Keratinocyte (primary cell): ENCODE data around the gene PLB1. TPM values are rescaled to one million over a fixed set of nuclear protein-coding genes. Genes with fewer than 3 reads are reported as not detected.

Experiments used
- DNase-seq: peaks from one replicate; pipeline ENCODE4 v3.0.0-alpha.2; 2011; ENCODE audit warnings: low read depth, missing footprints, low spot score
- FAIRE-seq: peaks from 2 replicates; lab custom pipeline; 2011; peaks lifted over from hg19 to GRCh38; lab: Jason Lieb, UNC
- H2AFZ ChIP-seq: 2 replicates; pipeline ENCODE4 v1.6.0; 2012; ENCODE audit warnings: low read length, control low read depth, inconsistent platforms; ENCODE audit not compliant: control insufficient read depth
- H3K27ac ChIP-seq: 2 replicates; pipeline ENCODE4 v1.5.1; 2011; ENCODE audit warnings: low read length; ENCODE audit not compliant: control insufficient read depth, insufficient read depth
- H3K27me3 ChIP-seq: 3 replicates; pipeline ENCODE4 v1.6.0; 2011; ENCODE audit warnings: low read length; ENCODE audit not compliant: control insufficient read depth, insufficient read depth; ENCODE audit errors: extremely low read depth
- H3K36me3 ChIP-seq, 2 experiments: 2 replicates in 1 of 2; 3 replicates in 1 of 2; pipeline ENCODE4 v1.5.1; 2011; ENCODE audit warnings: low read length in 2 of 2, mild to moderate bottlenecking in 1 of 2; ENCODE audit not compliant: control insufficient read depth in 2 of 2, insufficient read depth in 2 of 2; ENCODE audit errors: extremely low read depth in 1 of 2
- H3K4me1 ChIP-seq: 3 replicates; pipeline ENCODE4 v1.5.1; 2011; ENCODE audit warnings: low read length; ENCODE audit not compliant: control insufficient read depth, insufficient read depth; ENCODE audit errors: extremely low read depth
- H3K4me2 ChIP-seq: 3 replicates; pipeline ENCODE4 v1.6.0; 2011; ENCODE audit warnings: low read depth, low read length; ENCODE audit not compliant: control insufficient read depth, insufficient read depth; ENCODE audit errors: extremely low read depth
- H3K4me3 ChIP-seq, 3 experiments: fragments of 200-600 bp in 1 of 3; sonication (generic) in 1 of 3; 2 replicates in 2 of 3; 3 replicates in 1 of 3; pipeline ENCODE4 v1.5.1; 2011 to 2016; ENCODE audit warnings: low read length in 3 of 3, mild to moderate bottlenecking in 3 of 3, control low read depth in 2 of 3, inconsistent platforms in 1 of 3, low read depth in 1 of 3, mixed read lengths in 1 of 3, mixed run types in 1 of 3, moderate library complexity in 1 of 3; ENCODE audit not compliant: control insufficient read depth in 2 of 3, insufficient read depth in 2 of 3; ENCODE audit errors: extremely low read depth in 1 of 3
- H3K79me2 ChIP-seq: 2 replicates; pipeline ENCODE4 v1.6.0; 2012; ENCODE audit warnings: low read length; ENCODE audit not compliant: control insufficient read depth, insufficient read depth
- H3K9ac ChIP-seq: 3 replicates; pipeline ENCODE4 v1.6.0; 2011; ENCODE audit warnings: low read length; ENCODE audit not compliant: control insufficient read depth, insufficient read depth; ENCODE audit errors: extremely low read depth
- H3K9me1 ChIP-seq: 3 replicates; pipeline ENCODE4 v1.6.0; 2011; ENCODE audit warnings: low read length; ENCODE audit not compliant: control insufficient read depth, insufficient read depth; ENCODE audit errors: extremely low read depth
- H3K9me3 ChIP-seq: 2 replicates; pipeline ENCODE4 v1.5.1; 2012; ENCODE audit warnings: low read depth, low read length; ENCODE audit not compliant: control insufficient read depth
- H4K20me1 ChIP-seq: 3 replicates; pipeline ENCODE4 v1.6.0; 2011; ENCODE audit warnings: low read length; ENCODE audit not compliant: control insufficient read depth, insufficient read depth; ENCODE audit errors: extremely low read depth
- EZH2 ChIP-seq: IDR thresholded peaks from one replicate; pipeline ENCODE4 v1.6.1; 2012; ENCODE audit warnings: inconsistent platforms, mild to moderate bottlenecking, low read length, moderate library complexity
- dilution Hi-C: fragments of 300-500 bp; cut with MboI; formaldehyde crosslinking; loops from one replicate; pipeline ENCODE4 v1.7.0; 2020; ENCODE audit warnings: low sequenced_read_pairs; ENCODE audit not compliant: extremely low pct_ligation_motif_present
- polyA plus RNA-seq, 5 experiments: library from polyadenylated mRNA; depleted of rRNA in 3 of 5; stranded (reverse) in 3 of 5; stranded (forward) in 1 of 5; unstranded in 1 of 5; fragments of >200 nt; gene quantifications; 1 replicate in 1 of 5; 2 replicates in 3 of 5; 3 replicates in 1 of 5; pipeline versions ENCODE4 v1.2.1 to v1.2.3, GENCODE V29; 2011 to 2012; ENCODE audit warnings: missing spikeins in 2 of 5, low read depth in 1 of 5, low replicate concordance in 1 of 5
- TF ChIP-seq, protein P1 (sequence below), 3 experiments: IDR thresholded peaks in 1 of 3; conservative IDR thresholded peaks in 1 of 3; optimal IDR thresholded peaks in 1 of 3; 2 replicates in 2 of 3; 3 replicates in 1 of 3; pipeline versions ENCODE3 to v1.5.1; 2011; ENCODE audit warnings: low read length in 3 of 3, mild to moderate bottlenecking in 3 of 3, moderate library complexity in 2 of 3, control low read depth in 1 of 3, inconsistent platforms in 1 of 3; ENCODE audit not compliant: insufficient read depth in 2 of 3; ENCODE audit errors: extremely low read depth in 1 of 3

PLB1 gene
- polyA plus RNA-seq, 1 donor (not counting 4 experiments of a cell fraction or from before 2014, with no cell fraction given) = 6.7 TPM

DNA sequence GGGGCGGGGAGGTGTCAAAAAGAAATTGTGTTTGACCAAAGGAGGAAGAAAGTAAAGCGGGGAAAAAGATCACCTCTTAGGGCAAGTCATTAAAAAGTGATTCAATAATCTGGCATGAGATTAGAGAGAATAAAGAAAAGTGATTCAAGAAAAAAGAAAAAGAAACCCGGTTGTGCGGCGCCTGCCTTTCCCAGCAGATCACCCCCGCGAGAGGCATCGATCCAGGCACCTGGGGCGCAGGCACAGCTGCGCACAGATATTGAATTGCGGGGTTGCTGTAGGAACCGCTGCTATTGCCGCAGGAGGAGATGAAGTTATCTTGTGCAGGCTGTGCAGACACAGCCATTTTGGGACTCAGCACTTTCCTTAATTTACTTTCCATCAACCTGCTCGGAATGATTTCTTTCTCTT, 71.2 kb downstream of the PLB1 start:
- peak overlapping the region; percentile 36 to 83 (median 80) for H3K4me3 ChIP-seq
- no peak for FAIRE-seq

DNA sequence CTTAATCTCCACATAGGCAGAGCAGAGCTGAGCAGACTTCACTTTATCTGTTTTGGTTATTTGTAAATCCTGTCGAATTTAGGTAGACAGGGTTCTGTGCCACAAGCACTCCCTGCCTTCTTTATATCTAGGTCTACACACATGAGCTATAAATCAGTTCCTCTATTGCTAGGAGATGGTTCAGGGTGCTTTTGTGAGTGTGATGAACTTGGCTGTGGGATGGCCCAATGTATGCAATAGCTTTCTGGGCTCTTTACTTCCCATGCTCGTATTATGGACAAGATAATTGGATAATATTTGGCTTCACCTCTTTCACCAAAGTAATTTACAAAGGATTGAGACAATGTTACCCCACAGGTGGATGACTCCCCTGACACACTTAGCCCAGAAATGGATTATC, 72.2 kb downstream of the PLB1 start:
- FAIRE-seq = no peak
- H3K36me3 ChIP-seq = no peaks in the 10 kb centered on the region
- no peaks in the 10 kb centered on the region for H3K9me1 ChIP-seq
- H3K27me3 ChIP-seq = no peaks in the 10 kb centered on the region
- peaks cover 37% of the 10 kb centered on the region for H3K4me1 ChIP-seq
- peak overlapping the region; percentile 25 for H3K4me2 ChIP-seq
- no peak overlapping the region for H2AFZ ChIP-seq
- H3K79me2 ChIP-seq = no peaks in the 10 kb centered on the region
- peaks cover 2% of the 10 kb centered on the region for H3K9me3 ChIP-seq
- no peak overlapping the region for H3K27ac ChIP-seq
- no peak overlapping the region for H3K4me3 ChIP-seq
- no peak overlapping the region for H3K9ac ChIP-seq
- dilution Hi-C loops = no loop called here
- H4K20me1 ChIP-seq = no peaks in the 10 kb centered on the region
- DNase-seq = no peak
- TF ChIP-seq EZH2 = no peak
- TF ChIP-seq, protein P1, sequence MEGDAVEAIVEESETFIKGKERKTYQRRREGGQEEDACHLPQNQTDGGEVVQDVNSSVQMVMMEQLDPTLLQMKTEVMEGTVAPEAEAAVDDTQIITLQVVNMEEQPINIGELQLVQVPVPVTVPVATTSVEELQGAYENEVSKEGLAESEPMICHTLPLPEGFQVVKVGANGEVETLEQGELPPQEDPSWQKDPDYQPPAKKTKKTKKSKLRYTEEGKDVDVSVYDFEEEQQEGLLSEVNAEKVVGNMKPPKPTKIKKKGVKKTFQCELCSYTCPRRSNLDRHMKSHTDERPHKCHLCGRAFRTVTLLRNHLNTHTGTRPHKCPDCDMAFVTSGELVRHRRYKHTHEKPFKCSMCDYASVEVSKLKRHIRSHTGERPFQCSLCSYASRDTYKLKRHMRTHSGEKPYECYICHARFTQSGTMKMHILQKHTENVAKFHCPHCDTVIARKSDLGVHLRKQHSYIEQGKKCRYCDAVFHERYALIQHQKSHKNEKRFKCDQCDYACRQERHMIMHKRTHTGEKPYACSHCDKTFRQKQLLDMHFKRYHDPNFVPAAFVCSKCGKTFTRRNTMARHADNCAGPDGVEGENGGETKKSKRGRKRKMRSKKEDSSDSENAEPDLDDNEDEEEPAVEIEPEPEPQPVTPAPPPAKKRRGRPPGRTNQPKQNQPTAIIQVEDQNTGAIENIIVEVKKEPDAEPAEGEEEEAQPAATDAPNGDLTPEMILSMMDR (optimal IDR thresholded peaks at IDR 0.05 in 1 of 3, IDR thresholded peaks at IDR 0.05 in 1 of 3, conservative IDR thresholded peaks at IDR 0.05 in 1 of 3; ENCODE audit: extremely low read depth in 1 of 3, insufficient read depth in 2 of 3, low read length in 3 of 3) = no peak

More for the DNA sequence above, 71.2 kb downstream of the PLB1 start:
- Histone ChIP-seq H3K36me3 (no peaks in the 10 kb centered on the region), H3K9me3 (peaks cover 2% of the 10 kb centered on the region), H3K27me3 (no peaks in the 10 kb centered on the region), H2AFZ (peak overlapping the region; percentile 97), H3K27ac (peak overlapping the region; percentile 80), H3K4me2 (peak overlapping the region; percentile 96), H3K4me1 (peaks cover 43% of the 10 kb centered on the region), H3K9me1 (no peaks in the 10 kb centered on the region), H3K9ac (peak overlapping the region; percentile 78), H4K20me1 (no peaks in the 10 kb centered on the region), H3K79me2 (no peaks in the 10 kb centered on the region)
- dilution Hi-C loops = no loop called here
- no peak for DNase-seq
- TF ChIP-seq, protein P1 (optimal IDR thresholded peaks at IDR 0.05 in 1 of 3, IDR thresholded peaks at IDR 0.05 in 1 of 3, conservative IDR thresholded peaks at IDR 0.05 in 1 of 3; ENCODE audit: extremely low read depth in 1 of 3, insufficient read depth in 2 of 3, low read length in 3 of 3) = no peak
- no peak for TF ChIP-seq EZH2
